HEK293T (cell line): Measurements from ENCODE around the gene BTAF1.
A peak's percentile ranks its signal among the peaks of the same experiment; 100 is the strongest.

ENCODE experiments used
- CTCF ChIA-PET: fragments of 350-600 bp; formaldehyde crosslinking; extraction: SDS; loops from one replicate; lab custom pipeline; 2021; ENCODE audit warnings: antibody characterized with exemption, inconsistent platforms; lab: Yijun Ruan, JAX
- POLR2A ChIA-PET: fragments of 350-600 bp; formaldehyde crosslinking; extraction: SDS; loops from one replicate; lab custom pipeline; 2020; ENCODE audit warnings: antibody characterized with exemption, inconsistent platforms; lab: Yijun Ruan, JAX
- DNase-seq: peaks from one replicate; pipeline ENCODE4 v3.0.0; 2012; ENCODE audit warnings: mixed read lengths; ENCODE audit errors: extremely low spot score
- ARNT ChIP-seq: fragments of 450-650 bp; IDR thresholded peaks from 2 replicates; pipeline ENCODE4 v1.6.1; 2017; ENCODE audit warnings: mild to moderate bottlenecking
- BHLHE40 ChIP-seq: fragments of 450-650 bp; IDR thresholded peaks from 2 replicates; pipeline ENCODE4 v1.6.1; 2016; ENCODE audit warnings: mild to moderate bottlenecking, moderate library complexity, borderline replicate concordance
- CTBP1 ChIP-seq: fragments of 450-650 bp; IDR thresholded peaks from 2 replicates; pipeline ENCODE4 v1.6.1; 2016; ENCODE audit warnings: borderline replicate concordance
- ELF4 ChIP-seq: fragments of 450-650 bp; IDR thresholded peaks from 2 replicates; pipeline ENCODE4 v1.6.1; 2017; ENCODE audit warnings: antibody characterized with exemption
- FOXA1 ChIP-seq: fragments of 450-650 bp; IDR thresholded peaks from 2 replicates; pipeline ENCODE4 v1.6.1; 2016; ENCODE audit warnings: mild to moderate bottlenecking
- FOXK2 ChIP-seq: fragments of 450-650 bp; IDR thresholded peaks from 2 replicates; pipeline ENCODE4 v1.6.1; 2016; ENCODE audit warnings: mild to moderate bottlenecking
- FOXM1 ChIP-seq: fragments of 450-650 bp; IDR thresholded peaks from 2 replicates; pipeline ENCODE4 v1.6.1; 2017; ENCODE audit warnings: mild to moderate bottlenecking, borderline replicate concordance
- HDGF ChIP-seq: fragments of 450-650 bp; IDR thresholded peaks from 2 replicates; pipeline ENCODE4 v1.6.1; 2017; ENCODE audit warnings: antibody characterized with exemption, borderline replicate concordance
- L3MBTL2 ChIP-seq: fragments of 450-650 bp; conservative IDR thresholded peaks from 2 replicates; pipeline ENCODE4 v1.6.1; 2016; ENCODE audit warnings: mild to moderate bottlenecking
- LEF1 ChIP-seq: fragments of 450-650 bp; IDR thresholded peaks from 2 replicates; pipeline ENCODE4 v1.6.1; 2017; ENCODE audit warnings: mild to moderate bottlenecking, borderline replicate concordance
- NFRKB ChIP-seq: fragments of 450-650 bp; IDR thresholded peaks from 2 replicates; pipeline ENCODE4 v1.6.1; 2016; ENCODE audit warnings: mild to moderate bottlenecking, moderate library complexity
- SP1 ChIP-seq: fragments of 450-650 bp; IDR thresholded peaks from 2 replicates; pipeline ENCODE4 v1.6.1; 2017
- SUZ12 ChIP-seq: fragments of 450-650 bp; IDR thresholded peaks from 2 replicates; pipeline ENCODE4 v1.6.1; 2016; ENCODE audit warnings: mild to moderate bottlenecking
- TARDBP ChIP-seq: fragments of 450-650 bp; IDR thresholded peaks from 2 replicates; pipeline ENCODE4 v1.6.1; 2016
- ZNF384 ChIP-seq: fragments of 450-650 bp; IDR thresholded peaks from 2 replicates; pipeline ENCODE4 v1.6.1; 2016
- TF ChIP-seq, protein P1 (sequence below): fragments of 450-650 bp; IDR thresholded peaks from 2 replicates; pipeline ENCODE4 v1.6.1; 2016

Gene BTAF1

DNA sequence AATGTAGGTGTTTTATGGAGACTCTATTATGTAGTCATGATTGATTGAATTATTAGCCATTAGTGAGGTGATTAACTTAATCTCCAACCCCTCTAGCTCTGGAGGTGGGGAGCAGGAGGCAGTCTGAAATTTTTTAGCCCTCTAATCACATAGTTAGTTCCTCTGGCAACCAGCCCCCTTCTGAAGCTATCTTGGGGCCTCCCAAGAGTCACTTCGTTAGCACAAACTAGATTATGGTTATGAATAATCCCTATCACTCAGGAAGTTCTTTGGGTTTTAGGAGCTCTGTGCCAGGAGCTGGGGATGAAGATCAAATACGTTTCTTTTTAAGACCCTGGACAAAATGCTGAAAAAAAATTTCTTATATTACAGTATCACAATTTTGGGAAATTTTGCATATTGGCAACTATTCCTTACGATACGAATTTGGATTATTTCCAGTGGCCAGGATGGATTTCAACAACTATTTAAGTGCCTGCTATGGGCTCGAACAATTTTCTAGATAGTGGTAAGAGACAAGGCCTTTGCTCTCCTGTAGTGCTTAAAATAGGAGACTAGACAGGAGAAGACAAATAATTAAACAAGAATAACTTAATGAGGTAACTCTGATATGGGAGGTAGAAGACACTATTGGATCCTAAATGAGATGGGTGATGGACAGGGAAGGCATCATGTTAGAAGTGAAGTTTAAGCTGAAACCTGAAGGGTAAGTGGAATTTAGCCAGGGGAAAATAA lies 52.9 kb downstream of the BTAF1 start:
- TF ChIP-seq TARDBP (no peak), FOXA1 (no peak), ELF4 (no peak), NFRKB (no peak), LEF1 (no peak), BHLHE40 (no peak), SUZ12 (no peak), HDGF (no peak), ARNT (no peak), FOXK2 (no peak), FOXM1 (no peak), SP1 (no peak), ZNF384 (no peak)
- TF ChIP-seq, protein P1, sequence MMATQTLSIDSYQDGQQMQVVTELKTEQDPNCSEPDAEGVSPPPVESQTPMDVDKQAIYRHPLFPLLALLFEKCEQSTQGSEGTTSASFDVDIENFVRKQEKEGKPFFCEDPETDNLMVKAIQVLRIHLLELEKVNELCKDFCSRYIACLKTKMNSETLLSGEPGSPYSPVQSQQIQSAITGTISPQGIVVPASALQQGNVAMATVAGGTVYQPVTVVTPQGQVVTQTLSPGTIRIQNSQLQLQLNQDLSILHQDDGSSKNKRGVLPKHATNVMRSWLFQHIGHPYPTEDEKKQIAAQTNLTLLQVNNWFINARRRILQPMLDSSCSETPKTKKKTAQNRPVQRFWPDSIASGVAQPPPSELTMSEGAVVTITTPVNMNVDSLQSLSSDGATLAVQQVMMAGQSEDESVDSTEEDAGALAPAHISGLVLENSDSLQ, result no peak
- CTCF ChIA-PET, result no interaction called here
- no peak for DNase-seq
- POLR2A ChIA-PET, result no interaction called here

DNA sequence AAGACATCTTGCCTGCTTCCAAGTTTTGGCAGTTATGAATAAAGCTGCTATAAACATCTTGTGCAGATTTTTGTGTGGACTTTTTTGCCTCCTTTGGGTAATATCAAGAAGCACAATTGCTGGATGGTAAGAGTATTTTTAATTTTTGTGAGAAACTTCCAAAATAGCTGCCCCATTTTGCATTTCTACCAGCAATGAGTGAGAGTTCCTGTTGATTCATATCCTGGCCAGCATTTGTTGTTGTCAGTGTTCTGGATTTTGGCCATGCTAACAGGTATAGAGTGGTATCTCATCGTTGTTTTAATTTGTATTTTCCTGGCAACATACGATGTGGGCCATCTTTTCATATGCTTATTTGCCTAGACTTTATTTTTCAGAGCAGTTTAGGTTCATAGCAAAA lies 53.9 kb downstream of the BTAF1 start:
- ChIA-PET POLR2A (no interaction called here), CTCF (no interaction called here)
- DNase-seq, result no peak
- TF ChIP-seq TARDBP, result no peak

DNA sequence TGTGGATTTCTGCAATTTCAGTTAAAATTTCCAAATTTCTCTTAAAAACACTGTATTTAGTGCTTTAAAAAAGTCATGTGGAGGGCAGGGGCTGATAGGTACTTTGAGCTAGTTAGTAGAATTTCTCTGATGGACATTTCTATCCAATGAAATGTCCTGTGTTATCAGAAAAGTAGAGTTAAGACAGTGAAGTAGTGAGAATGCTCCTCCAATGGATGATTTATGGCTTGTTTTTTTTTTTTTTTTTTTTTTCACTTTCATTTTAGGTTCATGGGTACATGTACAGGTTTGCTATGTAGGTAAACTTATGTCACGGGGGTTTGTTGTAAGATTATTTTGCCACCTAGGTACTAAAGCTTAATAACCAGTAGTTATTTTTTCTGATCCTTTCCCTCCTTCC lies 55.0 kb downstream of the BTAF1 start:
- ChIA-PET CTCF (no interaction called here), POLR2A (no interaction called here)
- no peak for DNase-seq
- TF ChIP-seq LEF1 (no peak), HDGF (no peak), ELF4 (no peak), BHLHE40 (no peak), ZNF384 (peak; percentile 50; the same call in 1 of the 2 replicates)
- TF ChIP-seq, protein P1, result 0 out of 2 replicates have a peak, but pooled peaks have one; percentile 30

DNA sequence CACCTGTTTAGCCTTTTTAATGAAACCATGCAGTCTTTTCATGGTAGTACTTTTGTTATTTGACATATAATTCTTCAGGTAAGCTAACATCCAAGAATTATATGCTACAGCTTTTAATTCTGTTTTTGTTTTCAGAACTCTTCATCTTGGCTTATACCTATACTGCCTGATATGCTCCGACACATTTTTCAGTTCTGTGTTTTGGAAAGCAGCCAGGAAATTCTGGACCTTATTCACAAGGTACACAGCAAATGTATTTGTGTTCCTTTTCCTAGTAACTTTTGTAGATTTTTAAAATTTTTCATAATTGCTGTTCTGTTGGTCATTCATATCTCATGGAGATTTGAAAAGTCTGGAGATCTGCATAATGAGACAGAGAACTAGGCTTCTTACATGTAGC lies 56.7 kb downstream of the BTAF1 start:
- DNase-seq, result no peak
- POLR2A ChIA-PET, result no interaction called here
- CTCF ChIA-PET, result no interaction called here
- no peak for TF ChIP-seq SP1
- TF ChIP-seq SUZ12, result no peak
- TF ChIP-seq BHLHE40, result no peak
- TF ChIP-seq TARDBP, result no peak
- TF ChIP-seq NFRKB, result no peak
- no peak for TF ChIP-seq ZNF384
- TF ChIP-seq L3MBTL2, result no peak
- no peak for TF ChIP-seq FOXA1
- TF ChIP-seq LEF1, result no peak
- TF ChIP-seq, protein P1, result no peak
- no peak for TF ChIP-seq HDGF

DNA sequence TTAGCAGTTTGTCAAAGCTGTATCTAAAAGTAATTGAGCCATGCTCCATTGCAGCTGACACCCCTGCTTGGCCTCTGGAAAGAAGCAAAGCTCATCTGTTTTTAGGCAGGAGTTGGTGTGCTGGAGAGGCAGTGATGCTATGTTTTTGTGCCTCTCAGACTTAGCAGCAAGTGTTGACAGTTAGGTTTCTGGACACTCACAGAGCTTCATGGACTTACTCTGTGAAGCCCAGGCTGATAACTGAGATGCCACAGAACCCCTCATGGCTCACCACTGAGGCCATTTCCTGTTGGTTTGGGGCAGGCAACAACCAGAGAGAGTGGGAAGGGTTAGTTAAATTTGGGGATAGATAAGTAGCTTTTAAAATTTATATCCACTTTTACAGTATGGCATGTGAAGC lies 59.8 kb downstream of the BTAF1 start:
- ChIA-PET CTCF (interaction anchor here (1.1 kb wide), 1 partner anchor 55 kb away, joined by 3 read pairs; no protein-coding TSS in a partner anchor), POLR2A (no interaction called here)
- DNase-seq, result no peak
- no peak for TF ChIP-seq TARDBP
- TF ChIP-seq LEF1, result no peak
- no peak for TF ChIP-seq FOXK2
- TF ChIP-seq HDGF, result no peak

DNA sequence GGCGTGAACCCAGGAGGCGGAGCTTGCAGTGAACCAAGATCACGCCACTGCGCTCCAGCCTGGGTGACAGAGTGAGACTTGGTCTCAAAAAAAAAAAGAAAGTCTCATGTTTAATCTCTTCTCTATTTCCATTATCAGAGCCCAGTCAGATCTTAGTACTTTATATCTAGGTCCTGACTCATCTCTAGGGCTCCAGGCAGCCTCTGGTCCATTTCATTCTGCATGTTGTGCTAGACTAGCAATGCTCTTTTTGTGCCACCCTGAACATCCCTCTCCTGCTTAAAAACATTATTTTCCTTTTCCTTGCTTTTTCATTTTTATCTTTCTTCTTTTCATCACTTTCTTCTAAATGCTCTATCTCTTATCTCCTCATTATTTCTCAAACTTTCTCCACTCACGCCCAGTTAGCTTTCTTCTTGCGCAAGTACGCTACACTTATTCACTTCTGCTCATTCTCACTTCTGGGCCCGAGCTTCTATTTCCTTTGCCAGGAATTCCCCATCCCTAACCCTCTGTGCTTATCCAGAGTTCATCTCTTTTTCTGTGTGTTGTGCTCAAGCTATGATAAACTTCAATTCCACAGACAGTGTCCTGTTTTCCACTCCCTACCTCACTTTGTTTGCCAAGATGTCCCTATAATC lies 63.9 kb downstream of the BTAF1 start:
- no peak for DNase-seq
- CTCF ChIA-PET, result no interaction called here
- TF ChIP-seq SUZ12 (no peak), ZNF384 (no peak), TARDBP (no peak), CTBP1 (no peak), BHLHE40 (no peak), HDGF (no peak), LEF1 (no peak), ARNT (no peak)
- TF ChIP-seq, protein P1, result no peak
- POLR2A ChIA-PET, result no interaction called here
